HepG2 (cell line): Measurements from ENCODE around the gene EEFSEC. TPM values are rescaled to one million over a fixed set of nuclear protein-coding genes. Genes with fewer than 3 reads are reported as not detected.
A peak's percentile ranks its signal among the peaks of the same experiment; 100 is the strongest.

Experiments
- ARNT2 ChIP-seq: sonication (generic); formaldehyde crosslinking; IDR thresholded peaks from 2 replicates; pipeline ENCODE4 v1.8.0; 2022; ENCODE audit warnings: mild to moderate bottlenecking, low read depth, missing genetic modification reagents, moderate library complexity
- EP300 ChIP-seq, 3 experiments: sonication (generic) in 1 of 3; formaldehyde crosslinking in 1 of 3; IDR thresholded peaks; 2 replicates each; pipeline versions ENCODE4 v1.5.1 to v1.6.1; 2011 to 2020; ENCODE audit warnings: low read depth in 2 of 3, low read length in 2 of 3, borderline replicate concordance in 1 of 3, improper control_type of control experiment in 1 of 3, mild to moderate bottlenecking in 1 of 3, missing genetic modification reagents in 1 of 3, moderate library complexity in 1 of 3
- FOSL2 ChIP-seq: sonication (generic); formaldehyde crosslinking; IDR thresholded peaks from 2 replicates; pipeline ENCODE4 v1.4.0; 2020; ENCODE audit warnings: missing genetic modification reagents
- GABPB1 ChIP-seq: IDR thresholded peaks from 2 replicates; pipeline ENCODE4 v1.6.1; 2016; ENCODE audit warnings: mild to moderate bottlenecking, missing genetic modification reagents, moderate library complexity, missing compliant biosample characterization
- GATAD2A ChIP-seq: IDR thresholded peaks from 2 replicates; pipeline ENCODE4 v1.6.1; 2016
- HES4 ChIP-seq: sonication (generic); formaldehyde crosslinking; IDR thresholded peaks from 2 replicates; pipeline ENCODE4 v1.9.0; 2021; ENCODE audit warnings: mild to moderate bottlenecking, missing genetic modification reagents, borderline replicate concordance
- IKZF4 ChIP-seq: sonication (generic); formaldehyde crosslinking; IDR thresholded peaks from 2 replicates; pipeline ENCODE4 v1.5.1; 2020; ENCODE audit warnings: borderline replicate concordance, mild to moderate bottlenecking, low read depth, missing genetic modification reagents; ENCODE audit errors: not compliant biosample characterization
- MXD3 ChIP-seq: IDR thresholded peaks from 2 replicates; pipeline ENCODE4 v1.6.1; 2016; ENCODE audit warnings: mild to moderate bottlenecking, missing biosample characterization, missing genetic modification reagents
- ONECUT2 ChIP-seq: sonication (generic); formaldehyde crosslinking; IDR thresholded peaks from 2 replicates; pipeline ENCODE4 v1.4.0; 2020; ENCODE audit warnings: missing genetic modification reagents
- PAWR ChIP-seq: sonication (generic); formaldehyde crosslinking; IDR thresholded peaks from 2 replicates; pipeline ENCODE4 v1.4.0; 2020; ENCODE audit warnings: missing genetic modification reagents, mild to moderate bottlenecking, borderline replicate concordance
- PHF21A ChIP-seq: sonication (generic); formaldehyde crosslinking; IDR thresholded peaks from 2 replicates; pipeline ENCODE4 v1.5.0; 2020; ENCODE audit warnings: mild to moderate bottlenecking, missing genetic modification reagents
- REST ChIP-seq, 2 experiments: IDR thresholded peaks; 2 replicates each; pipeline ENCODE4 v1.6.1; 2011 to 2012; ENCODE audit warnings: low read length in 2 of 2, borderline replicate concordance in 1 of 2, low read depth in 1 of 2, mild to moderate bottlenecking in 1 of 2, moderate library complexity in 1 of 2
- SP4 ChIP-seq: sonication (generic); formaldehyde crosslinking; IDR thresholded peaks from 2 replicates; pipeline ENCODE4 v1.8.1; 2023; ENCODE audit warnings: mild to moderate bottlenecking, missing genetic modification reagents
- TOE1 ChIP-seq: sonication (generic); formaldehyde crosslinking; IDR thresholded peaks from 2 replicates; pipeline ENCODE4 v1.4.0; 2020; ENCODE audit warnings: mild to moderate bottlenecking, missing genetic modification reagents
- ZNF484 ChIP-seq: sonication (generic); formaldehyde crosslinking; IDR thresholded peaks from 2 replicates; pipeline ENCODE4 v1.5.1; 2020; ENCODE audit warnings: mild to moderate bottlenecking, low read depth, missing genetic modification reagents, borderline replicate concordance
- ZNF609 ChIP-seq: sonication (generic); formaldehyde crosslinking; IDR thresholded peaks from 2 replicates; pipeline ENCODE4 v1.4.0; 2020; ENCODE audit warnings: mild to moderate bottlenecking, missing genetic modification reagents, borderline replicate concordance
- ZNF615 ChIP-seq: sonication (generic); formaldehyde crosslinking; IDR thresholded peaks from 2 replicates; pipeline ENCODE4 v1.5.0; 2020; ENCODE audit warnings: mild to moderate bottlenecking, missing genetic modification reagents, borderline replicate concordance
- ZNF652 ChIP-seq: IDR thresholded peaks from 2 replicates; pipeline ENCODE4 v1.6.1; 2016; ENCODE audit warnings: low read depth, borderline replicate concordance
- ZNF709 ChIP-seq: sonication (generic); formaldehyde crosslinking; IDR thresholded peaks from 2 replicates; pipeline ENCODE4 v1.5.0; 2020; ENCODE audit warnings: mild to moderate bottlenecking, missing genetic modification reagents
- ZSCAN31 ChIP-seq: sonication (generic); formaldehyde crosslinking; IDR thresholded peaks from 2 replicates; pipeline ENCODE4 v1.5.0; 2020; ENCODE audit warnings: low read depth, mild to moderate bottlenecking, missing genetic modification reagents
- polyA plus RNA-seq, 8 experiments: library from polyadenylated mRNA; depleted of rRNA in 3 of 8; stranded (reverse) in 7 of 8; unstranded in 1 of 8; fragments of >200 nt; fragmentation: Illumina TruSeq in 4 of 8; extraction: Trizol in 4 of 8; gene quantifications; 2 replicates each; pipeline versions ENCODE4 v1.2.1 to v1.2.3, GENCODE V29; 2011 to 2016; ENCODE audit warnings: low read depth in 4 of 8, missing spikeins in 1 of 8, mixed read lengths in 1 of 8; ENCODE audit not compliant: insufficient read depth in 1 of 8
- total RNA-seq, 5 experiments: library from RNA; depleted of rRNA; stranded (reverse); fragments of >200 nt; fragmentation: Illumina TruSeq; extraction: Trizol; gene quantifications; 2 replicates each; pipeline ENCODE4 v1.2.3, GENCODE V29; 2016; ENCODE audit warnings: low read depth in 1 of 5

Gene EEFSEC
- total and polyA plus RNA-seq, 2 of the 13 experiments (the other 11 are each of a cell fraction or from before 2014, with no cell fraction given), result 6.4 to 24.2 TPM

- TF ChIP-seq ONECUT2 (CRISPR knock-in tag) (0 out of 2 replicates have a peak, but pooled peaks have one; percentile 12), ZNF609 (CRISPR knock-in tag) (no peak), ZNF709 (CRISPR knock-in tag) (0 out of 2 replicates have a peak, but pooled peaks have one; percentile 24), ZNF652 (CRISPR knock-in tag) (no peak), SP4 (no peak), GATAD2A (CRISPR knock-in tag) (peak; percentile 72), IKZF4 (CRISPR knock-in tag) (no peak), PAWR (CRISPR knock-in tag) (no peak), ZNF615 (CRISPR knock-in tag) (no peak), ARNT2 (CRISPR knock-in tag) (no peak), ZNF484 (CRISPR knock-in tag) (no peak), EP300 (IDR thresholded peaks at IDR 0.05; ENCODE audit: low read depth in 2 of 2, low read length in 2 of 2) (0 out of 4 replicates have a peak, but pooled peaks of 1 of the 2 experiments have one; percentile 15), EP300 (CRISPR knock-in tag; IDR thresholded peaks at IDR 0.05; ENCODE audit: borderline replicate concordance) (peak; percentile 15; the same call in 1 of the 2 replicates), MXD3 (CRISPR knock-in tag) (no peak), GABPB1 (CRISPR knock-in tag) (no peak), PHF21A (CRISPR knock-in tag) (peak; percentile 73), TOE1 (CRISPR knock-in tag) (no peak), FOSL2 (0 out of 2 replicates have a peak, but pooled peaks have one; percentile 46), HES4 (CRISPR knock-in tag) (no peak), REST (IDR thresholded peaks at IDR 0.05; ENCODE audit: borderline replicate concordance in 1 of 2, low read depth in 1 of 2, low read length in 2 of 2) (no peak), ZSCAN31 (peak; percentile 64; the same call in 1 of the 2 replicates)
These were observed 232.0 kb downstream of the EEFSEC start (continued) for GRCh38 chr3:128385080-128385832.
